ENCODE data around the gene CD200R1L.

CD200R1L gene

GRCh38 chr3:112786881-112787579 lies 59.6 kb downstream of the CD200R1L start:
- no peak for DNase-seq (ENCODE audit: low read depth)

- DNase-seq (ENCODE audit: low read depth), result no peak
Measured at GRCh38 chr3:112786002-112786590, 60.6 kb downstream of the CD200R1L start.

- DNase-seq (ENCODE audit: low read depth), result no peak
Measured at GRCh38 chr3:112785321-112786001, 61.2 kb downstream of the CD200R1L start.

GRCh38 chr3:112782491-112782890 lies 64.2 kb downstream of the CD200R1L start:
- DNase-seq (ENCODE audit: low read depth), result no peak

GRCh38 chr3:112781599-112781998 lies 65.1 kb downstream of the CD200R1L start:
- no peak for DNase-seq (ENCODE audit: low read depth)

DNA sequence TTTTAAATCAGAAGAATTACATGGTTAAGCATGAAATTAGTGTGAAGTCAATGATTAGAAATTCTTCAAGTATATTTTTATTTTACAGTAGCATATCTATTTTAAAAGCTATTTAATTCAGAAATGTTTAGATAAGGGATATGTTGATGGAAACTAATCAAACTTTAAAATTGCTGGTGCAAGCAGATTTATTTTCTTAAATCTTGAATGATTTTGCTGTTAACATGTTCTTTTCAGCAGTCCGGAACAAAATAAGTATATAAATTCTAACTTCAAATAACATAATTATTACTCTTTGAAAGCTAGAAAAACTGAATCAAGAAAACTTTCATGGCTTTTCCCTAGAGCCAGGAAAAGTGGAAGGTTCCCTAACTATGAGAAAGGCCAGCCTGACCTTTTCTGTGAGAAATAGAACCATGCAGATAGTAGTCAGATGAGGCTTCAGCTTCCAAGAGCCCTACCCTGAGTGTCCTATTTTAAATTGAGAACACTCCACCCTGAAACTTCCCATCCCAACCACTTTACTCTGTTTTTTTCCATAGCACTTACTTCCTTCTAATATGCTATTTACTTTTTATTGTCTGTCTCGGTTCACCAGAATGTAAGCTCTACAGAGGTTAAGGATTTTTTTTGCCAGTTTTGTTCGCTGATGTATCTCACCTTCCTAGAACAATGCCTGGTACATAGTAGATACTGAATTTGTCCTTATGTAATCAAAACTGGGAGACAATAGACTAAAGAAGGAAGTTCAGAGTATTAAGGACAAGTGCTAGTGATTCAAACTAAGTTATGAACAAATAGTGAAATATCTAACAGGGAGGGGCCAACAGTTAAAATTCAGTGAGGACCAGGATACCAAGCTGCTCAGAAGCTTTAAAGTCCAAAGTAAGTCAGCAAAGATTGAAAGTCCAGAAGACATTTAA lies 66.8 kb downstream of the CD200R1L start:
- no peak for DNase-seq (ENCODE audit: low read depth)

- no peak for DNase-seq (ENCODE audit: low read depth)
Measured at GRCh38 chr3:112779011-112779410, 67.7 kb downstream of the CD200R1L start.

GRCh38 chr3:112778353-112778948 lies 68.2 kb downstream of the CD200R1L start:
- DNase-seq (ENCODE audit: low read depth), result no peak

GRCh38 chr3:112777811-112778210 lies 68.9 kb downstream of the CD200R1L start:
- no peak for DNase-seq (ENCODE audit: low read depth)

GRCh38 chr3:112776836-112777235 lies 69.8 kb downstream of the CD200R1L start:
- no peak for DNase-seq (ENCODE audit: low read depth)

GRCh38 chr3:112776000-112776399 lies 70.7 kb downstream of the CD200R1L start:
- no peak for DNase-seq (ENCODE audit: low read depth)

DNA sequence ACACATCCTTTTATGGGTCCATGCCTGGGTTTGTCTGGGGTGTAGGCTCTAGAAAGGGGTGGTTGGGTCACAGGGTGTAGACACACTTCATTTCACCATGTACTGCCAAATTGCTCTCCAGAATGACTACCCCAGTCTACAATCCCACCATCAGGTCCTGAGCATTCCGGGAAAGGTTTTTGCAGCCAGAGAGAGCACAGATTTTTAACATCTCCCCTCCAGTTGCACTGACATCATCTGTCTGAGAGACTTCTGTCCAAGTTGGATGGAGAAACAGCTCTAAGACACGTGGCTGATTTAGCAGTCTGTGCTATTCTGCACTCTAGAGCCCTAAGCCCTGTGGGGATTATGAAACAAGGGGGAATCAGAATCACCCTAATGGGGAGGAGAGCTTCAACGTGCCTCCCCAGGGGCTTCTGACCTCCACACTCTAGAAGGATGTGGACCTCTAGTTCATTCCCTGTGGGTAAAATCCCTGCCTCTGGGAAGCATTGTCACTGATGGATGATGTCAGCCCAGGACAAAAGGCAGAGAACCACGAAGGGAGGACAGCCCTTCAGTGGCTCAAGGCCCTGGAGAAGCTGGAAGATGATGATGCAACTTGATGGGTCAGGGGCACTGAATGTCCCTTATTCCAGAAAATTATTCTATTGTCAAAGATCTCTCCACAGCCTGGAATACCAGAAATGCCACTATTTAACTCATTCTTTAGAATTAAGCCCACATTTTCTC lies 71.5 kb downstream of the CD200R1L start:
- no peak for DNase-seq (ENCODE audit: low read depth)

DNA sequence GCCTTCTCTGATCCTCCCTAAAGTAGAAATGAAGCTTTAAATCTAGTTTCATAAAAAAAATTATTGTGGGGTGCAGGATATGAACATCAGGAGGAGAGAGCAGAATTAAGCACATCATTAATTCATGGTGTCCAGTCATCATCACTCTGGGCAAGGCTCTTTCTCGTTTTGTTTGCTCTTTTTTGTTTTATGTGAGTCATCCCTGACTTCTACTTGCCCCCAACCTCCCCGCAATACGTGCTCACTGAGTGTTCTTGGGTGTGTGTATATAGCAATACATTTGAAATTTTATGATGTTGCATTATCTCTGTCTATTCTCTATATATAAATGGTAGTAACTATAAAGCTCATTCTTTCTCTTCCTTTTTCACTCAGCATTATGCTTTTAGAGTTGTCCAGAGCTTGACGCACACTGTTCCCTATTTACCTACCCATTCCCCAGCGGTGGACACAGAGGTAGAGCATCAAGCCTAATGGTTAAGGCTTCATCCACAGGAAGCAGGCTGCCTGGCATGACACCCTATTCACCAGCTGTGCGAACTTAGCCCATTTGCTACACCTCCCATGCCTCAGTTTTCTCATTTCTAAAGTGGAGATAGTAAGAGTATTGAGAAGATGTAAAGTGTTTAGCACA lies 72.3 kb downstream of the CD200R1L start:
- no peak for DNase-seq (ENCODE audit: low read depth)

- DNase-seq (ENCODE audit: low read depth), result no peak
Measured at GRCh38 chr3:112773864-112774263, 72.8 kb downstream of the CD200R1L start.

- no peak for DNase-seq (ENCODE audit: low read depth)
Measured at GRCh38 chr3:112770951-112771350, 75.7 kb downstream of the CD200R1L start.

GRCh38 chr3:112770032-112770626 lies 76.5 kb downstream of the CD200R1L start:
- DNase-seq (ENCODE audit: low read depth), result no peak

GRCh38 chr3:112769286-112769978 lies 77.2 kb downstream of the CD200R1L start:
- DNase-seq (ENCODE audit: low read depth), result no peak

DNA sequence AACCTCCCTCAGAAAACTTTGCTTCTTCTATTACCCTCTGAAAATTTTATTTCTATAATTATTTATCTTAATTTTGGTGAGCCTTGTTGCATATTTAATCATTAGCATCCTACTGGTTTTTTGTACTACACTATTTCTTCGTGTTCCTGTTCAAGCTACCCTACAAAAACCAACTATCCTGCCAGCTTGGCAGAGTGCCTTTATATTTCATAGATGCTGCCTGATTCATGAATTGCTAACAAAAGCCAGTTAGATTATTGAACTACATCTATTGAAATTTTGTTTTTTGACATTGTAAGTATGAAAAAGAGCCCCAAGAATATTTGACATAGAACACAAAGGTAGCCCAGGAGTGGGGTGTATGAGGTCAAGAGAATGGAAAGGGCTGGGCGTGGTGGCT lies 78.9 kb downstream of the CD200R1L start:
- DNase-seq (ENCODE audit: low read depth), result no peak

GRCh38 chr3:112767177-112767576 lies 79.5 kb downstream of the CD200R1L start:
- DNase-seq (ENCODE audit: low read depth), result no peak
